LNCaP clone FGC (cell line): Measurements from ENCODE around the gene TRIM56.

Experiments
- DNase-seq: peaks from one replicate; pipeline ENCODE4 v3.0.0-alpha.2; 2011; ENCODE audit warnings: low read depth
- H3K4me3 ChIP-seq: 2 replicates; pipeline ENCODE4 v1.5.1; 2011; ENCODE audit warnings: mild to moderate bottlenecking, low read depth, low read length, control low read depth
- CTCF ChIP-seq: IDR thresholded peaks from 2 replicates; pipeline ENCODE4 v1.5.1; 2012; ENCODE audit warnings: mild to moderate bottlenecking; ENCODE audit not compliant: control insufficient read depth, insufficient read depth; ENCODE audit errors: extremely low read depth

The TRIM56 gene

GRCh38 chr7:101094376-101094775 lies 9.1 kb downstream of the TRIM56 start:
- TF ChIP-seq CTCF: no peak
- DNase-seq: no peak
- H3K4me3 ChIP-seq: no peak overlapping the region

- no peak for DNase-seq
- H3K4me3 ChIP-seq: no peak overlapping the region
- TF ChIP-seq CTCF: peak; percentile 57
These were observed 9.6 kb downstream of the TRIM56 start for GRCh38 chr7:101094791-101095375.

- H3K4me3 ChIP-seq: no peak overlapping the region
- no peak for TF ChIP-seq CTCF
- DNase-seq: no peak
These were observed 11.2 kb downstream of the TRIM56 start for GRCh38 chr7:101096331-101096956.

- DNase-seq: no peak
- no peak overlapping the region for H3K4me3 ChIP-seq
- TF ChIP-seq CTCF: no peak
These were observed 11.7 kb downstream of the TRIM56 start for GRCh38 chr7:101096957-101097347.

- H3K4me3 ChIP-seq: no peak overlapping the region
- no peak for TF ChIP-seq CTCF
- no peak for DNase-seq
These were observed 12.3 kb downstream of the TRIM56 start for GRCh38 chr7:101097561-101097960.

GRCh38 chr7:101099969-101100781 lies 14.9 kb downstream of the TRIM56 start:
- DNase-seq: no peak
- no peak overlapping the region for H3K4me3 ChIP-seq
- no peak for TF ChIP-seq CTCF
